ENCODE results near the gene EN2.

- TF ChIP-seq TEAD4 (IDR thresholded peaks at IDR 0.05) (no peak), CREB1 (IDR thresholded peaks at IDR 0.05; ENCODE audit: low read depth) (no peak)
These were observed 2.0 kb downstream of the EN2 start for GRCh38 chr7:155459700-155460461.

Measured in Ishikawa (cell line).